ENCODE measurements around the gene USP51.
"Not testable (repeated sequence)": the region's sequence is repeated elsewhere in the genome, so short reads cannot be mapped to it uniquely, and the experiment has no call there.

Gene USP51

DNA sequence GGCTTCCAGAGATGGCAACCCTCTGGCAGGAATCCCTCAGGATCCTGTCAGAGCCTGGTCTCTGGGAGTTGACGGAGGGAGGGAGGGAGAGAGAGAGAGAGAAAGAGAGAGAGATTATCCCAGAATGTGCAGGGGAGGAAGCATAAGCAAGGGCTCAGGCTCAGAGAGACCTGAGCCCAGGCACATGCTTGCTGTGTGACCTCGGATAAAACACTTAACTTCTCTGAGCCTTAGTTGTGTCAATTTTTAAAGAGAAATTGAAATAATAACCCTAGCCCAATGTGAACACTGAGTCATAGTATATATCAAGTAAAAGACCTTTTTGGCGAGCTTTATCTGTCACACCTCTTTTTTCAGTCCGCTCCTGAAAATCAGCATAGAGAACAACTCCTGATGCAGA is 473 bp upstream of the USP51 start:
- Histone ChIP-seq H3K9ac (ENCODE audit: low read length) (peak overlapping the region; percentile 70), H3K4me3 (ENCODE audit: low read length) (no peak overlapping the region), H3K27me3 (ENCODE audit: control insufficient read depth, insufficient read depth, low read length) (no peaks in the 10 kb centered on the region), H3K4me1 (ENCODE audit: control insufficient read depth, insufficient read depth, low read length) (no peaks in the 10 kb centered on the region), H3K9me3 (ENCODE audit: control insufficient read depth, low read length) (no peaks in the 10 kb centered on the region), H3K36me3 (ENCODE audit: control insufficient read depth, insufficient read depth, low read length) (no peaks in the 10 kb centered on the region)

DNA sequence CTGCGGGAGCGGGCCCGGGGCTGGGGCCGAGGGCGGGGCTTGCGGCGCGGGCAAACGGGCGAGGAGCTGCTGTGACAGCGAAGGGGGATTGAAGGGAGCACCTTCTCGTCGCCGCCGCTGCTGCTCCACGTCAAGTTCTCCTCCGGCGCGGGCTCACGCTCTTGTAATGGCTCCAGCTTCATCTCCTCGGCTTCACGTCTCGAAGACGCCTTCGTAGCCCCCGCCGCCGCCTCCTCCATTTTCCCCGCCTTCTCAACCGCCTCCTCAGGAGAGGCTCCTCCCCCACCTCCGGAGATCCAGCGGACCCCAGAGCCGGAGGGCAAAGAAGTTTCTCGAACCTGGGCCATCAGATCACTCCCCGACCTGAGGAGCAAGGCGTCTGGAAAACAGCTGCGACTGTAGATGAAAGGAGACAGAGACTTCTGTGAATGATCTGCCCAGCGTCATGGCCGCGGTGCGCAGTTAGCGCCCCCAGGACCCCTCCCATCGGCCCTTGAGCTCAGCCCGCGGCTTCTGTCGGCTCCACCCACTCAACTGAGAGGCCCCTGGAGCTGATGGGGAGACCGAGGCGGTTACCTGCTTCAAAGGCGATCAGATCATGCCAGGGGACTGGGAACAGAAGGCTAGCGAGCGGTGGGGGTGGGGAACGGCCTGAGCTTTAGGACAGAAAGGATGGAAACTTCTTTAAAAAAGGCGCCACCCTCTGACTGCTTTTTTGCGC is 895 bp downstream of the USP51 start:
- H3K9ac ChIP-seq (ENCODE audit: low read length), result peak overlapping the region; percentile 70
- H3K9me3 ChIP-seq (ENCODE audit: control insufficient read depth, low read length), result no peaks in the 10 kb centered on the region
- peak overlapping the region; percentile 60 for H3K4me3 ChIP-seq (ENCODE audit: low read length)
- H3K4me1 ChIP-seq (ENCODE audit: control insufficient read depth, insufficient read depth, low read length), result no peaks in the 10 kb centered on the region
- H3K36me3 ChIP-seq (ENCODE audit: control insufficient read depth, insufficient read depth, low read length), result no peaks in the 10 kb centered on the region
- no peaks in the 10 kb centered on the region for H3K27me3 ChIP-seq (ENCODE audit: control insufficient read depth, insufficient read depth, low read length)

DNA sequence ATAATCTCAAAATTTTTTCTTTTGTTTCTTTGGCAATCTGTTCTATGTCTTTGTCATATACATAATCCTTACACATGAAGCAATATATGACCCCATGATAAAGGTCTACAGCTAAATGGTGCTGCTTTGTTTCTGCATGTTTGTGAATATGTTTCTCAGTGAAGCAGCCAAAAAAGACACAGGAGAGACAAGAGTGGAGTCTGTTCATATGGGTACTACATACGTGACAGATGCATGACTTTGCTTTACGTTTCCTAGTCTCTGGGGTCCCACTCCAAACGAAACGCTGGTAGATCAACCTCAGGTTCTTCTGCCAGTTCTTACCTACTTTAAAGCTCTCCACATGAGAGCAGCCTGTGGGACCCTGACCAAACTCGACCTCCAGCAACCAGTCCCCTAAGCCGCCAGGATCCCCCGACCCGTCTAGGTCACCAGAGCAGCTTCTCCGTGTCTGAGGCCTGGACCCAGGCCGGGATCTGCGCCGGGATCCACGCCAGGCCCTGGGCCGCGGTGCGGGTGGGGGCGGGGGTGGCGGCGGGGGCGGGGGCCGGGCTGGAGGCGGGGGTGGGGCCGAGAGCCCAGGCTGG is 1.5 kb downstream of the USP51 start:
- Histone ChIP-seq H3K9me3 (ENCODE audit: control insufficient read depth, low read length) (no peaks in the 10 kb centered on the region), H3K4me1 (ENCODE audit: control insufficient read depth, insufficient read depth, low read length) (no peaks in the 10 kb centered on the region), H3K36me3 (ENCODE audit: control insufficient read depth, insufficient read depth, low read length) (no peaks in the 10 kb centered on the region), H3K4me3 (ENCODE audit: low read length) (no peak overlapping the region), H3K9ac (ENCODE audit: low read length) (no peak overlapping the region), H3K27me3 (ENCODE audit: control insufficient read depth, insufficient read depth, low read length) (no peaks in the 10 kb centered on the region)

DNA sequence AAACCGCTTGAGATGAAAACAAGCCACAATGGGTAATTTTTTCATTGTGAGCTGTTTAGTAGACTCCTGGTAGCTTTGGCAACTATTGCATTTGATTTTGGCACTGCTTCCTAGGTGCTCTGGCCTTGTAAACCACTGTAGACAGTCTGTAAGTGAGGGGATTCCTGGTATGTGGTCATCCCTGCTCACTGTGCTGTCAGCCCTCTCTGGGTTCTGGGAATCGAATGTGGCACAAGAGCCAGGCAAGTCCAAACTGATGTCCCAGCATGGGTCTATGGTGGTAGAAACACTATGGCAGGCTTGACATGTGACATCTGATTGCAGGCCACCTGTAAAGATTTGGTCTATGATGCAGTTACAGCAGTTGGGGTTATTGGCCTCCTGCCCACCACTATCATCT is 2.5 kb downstream of the USP51 start:
- Histone ChIP-seq H3K9ac (ENCODE audit: low read length) (no peak overlapping the region), H3K36me3 (ENCODE audit: control insufficient read depth, insufficient read depth, low read length) (no peaks in the 10 kb centered on the region), H3K27me3 (ENCODE audit: control insufficient read depth, insufficient read depth, low read length) (no peaks in the 10 kb centered on the region)

DNA sequence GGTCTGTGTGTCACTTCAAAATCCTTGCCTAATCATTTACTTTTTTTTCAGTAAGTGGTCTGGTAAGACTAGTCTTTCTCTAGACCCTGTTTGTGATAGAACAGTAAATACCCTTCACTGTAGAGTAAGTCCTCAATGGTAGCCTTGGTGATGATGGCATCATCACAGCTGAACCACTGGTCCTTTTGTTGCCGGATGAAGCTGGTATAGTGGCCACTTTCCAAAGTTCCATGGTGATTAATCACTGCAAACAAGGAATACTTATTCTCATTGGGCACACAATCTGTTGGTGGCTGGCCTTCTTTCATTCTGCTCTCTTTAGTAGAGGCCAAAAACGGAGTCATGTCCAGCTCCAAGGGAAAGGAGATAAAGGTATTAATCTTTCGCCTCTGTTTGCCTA is 2.9 kb downstream of the USP51 start:
- Histone ChIP-seq H3K27me3 (ENCODE audit: control insufficient read depth, insufficient read depth, low read length) (no peaks in the 10 kb centered on the region), H3K36me3 (ENCODE audit: control insufficient read depth, insufficient read depth, low read length) (no peaks in the 10 kb centered on the region), H3K4me1 (ENCODE audit: control insufficient read depth, insufficient read depth, low read length) (no peaks in the 10 kb centered on the region), H3K9me3 (ENCODE audit: control insufficient read depth, low read length) (no peaks in the 10 kb centered on the region), H3K4me3 (ENCODE audit: low read length) (no peak overlapping the region), H3K9ac (ENCODE audit: low read length) (no peak overlapping the region)

More for the DNA sequence above, 2.5 kb downstream of the USP51 start:
- Histone ChIP-seq H3K4me1 (ENCODE audit: control insufficient read depth, insufficient read depth, low read length) (no peaks in the 10 kb centered on the region), H3K9me3 (ENCODE audit: control insufficient read depth, low read length) (no peaks in the 10 kb centered on the region), H3K4me3 (ENCODE audit: low read length) (no peak overlapping the region)

DNA sequence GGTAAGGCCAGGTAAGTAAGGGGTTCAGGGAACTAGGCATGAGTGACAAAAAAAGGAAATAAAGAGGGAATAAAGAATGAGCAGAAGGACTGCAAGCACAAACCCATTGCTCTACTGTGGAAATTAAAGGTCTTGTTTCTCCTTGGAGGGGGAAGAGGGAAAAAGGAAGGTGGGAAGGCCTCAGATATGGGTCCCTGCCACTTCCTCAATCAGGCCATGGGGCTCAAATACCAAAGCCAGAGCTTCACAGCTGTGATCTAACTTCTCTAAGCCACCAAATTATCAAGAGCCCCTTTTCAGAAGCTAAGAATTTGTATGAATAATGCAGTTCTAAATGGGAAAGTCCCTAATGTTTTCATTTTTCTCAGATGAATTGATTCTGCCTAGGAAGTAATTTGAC is 4.7 kb downstream of the USP51 start:
- no peaks in the 10 kb centered on the region for H3K9me3 ChIP-seq (ENCODE audit: control insufficient read depth, low read length)
- no peaks in the 10 kb centered on the region for H3K27me3 ChIP-seq (ENCODE audit: control insufficient read depth, insufficient read depth, low read length)
- no peak overlapping the region for H3K4me3 ChIP-seq (ENCODE audit: low read length)
- no peaks in the 10 kb centered on the region for H3K4me1 ChIP-seq (ENCODE audit: control insufficient read depth, insufficient read depth, low read length)
- H3K36me3 ChIP-seq (ENCODE audit: control insufficient read depth, insufficient read depth, low read length), result no peaks in the 10 kb centered on the region
- no peak overlapping the region for H3K9ac ChIP-seq (ENCODE audit: low read length)

DNA sequence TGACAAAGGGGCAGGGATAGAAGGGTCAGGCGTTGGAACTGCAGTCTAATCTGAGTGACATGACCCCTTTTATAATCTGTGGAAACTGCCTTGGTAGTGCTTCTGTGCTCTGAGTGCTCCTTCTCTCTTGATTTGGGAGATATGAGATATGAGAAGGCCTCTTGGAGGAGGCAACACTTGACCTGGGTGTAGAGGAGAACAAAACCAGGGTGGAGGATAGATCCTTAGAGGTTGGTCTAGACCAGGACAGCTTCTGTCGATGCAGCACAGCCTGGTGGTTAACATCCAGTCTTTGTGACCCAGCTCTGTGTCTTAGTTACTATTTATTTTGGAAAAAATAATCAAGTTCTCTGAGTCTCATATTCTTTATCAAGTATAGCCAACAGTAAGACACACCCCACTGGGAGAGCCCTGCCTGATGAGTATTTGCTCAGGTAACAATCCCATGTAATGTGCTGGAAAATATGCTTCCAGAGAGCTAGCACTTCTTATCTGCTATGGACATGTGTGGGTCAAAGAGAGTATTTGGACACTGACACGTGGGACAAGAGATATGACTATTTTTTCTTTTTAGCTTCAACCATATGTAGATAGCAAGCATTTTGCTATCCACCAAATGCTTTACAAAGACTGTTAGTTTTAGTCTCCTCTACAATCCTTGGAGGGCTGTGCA is 9.1 kb downstream of the USP51 start:
- Histone ChIP-seq H3K9me3 (ENCODE audit: control insufficient read depth, low read length) (no peaks in the 10 kb centered on the region), H3K4me1 (ENCODE audit: control insufficient read depth, insufficient read depth, low read length) (no peaks in the 10 kb centered on the region), H3K4me3 (ENCODE audit: low read length) (no peak overlapping the region), H3K27me3 (ENCODE audit: control insufficient read depth, insufficient read depth, low read length) (no peaks in the 10 kb centered on the region), H3K36me3 (ENCODE audit: control insufficient read depth, insufficient read depth, low read length) (no peaks in the 10 kb centered on the region), H3K9ac (ENCODE audit: low read length) (no peak overlapping the region)

DNA sequence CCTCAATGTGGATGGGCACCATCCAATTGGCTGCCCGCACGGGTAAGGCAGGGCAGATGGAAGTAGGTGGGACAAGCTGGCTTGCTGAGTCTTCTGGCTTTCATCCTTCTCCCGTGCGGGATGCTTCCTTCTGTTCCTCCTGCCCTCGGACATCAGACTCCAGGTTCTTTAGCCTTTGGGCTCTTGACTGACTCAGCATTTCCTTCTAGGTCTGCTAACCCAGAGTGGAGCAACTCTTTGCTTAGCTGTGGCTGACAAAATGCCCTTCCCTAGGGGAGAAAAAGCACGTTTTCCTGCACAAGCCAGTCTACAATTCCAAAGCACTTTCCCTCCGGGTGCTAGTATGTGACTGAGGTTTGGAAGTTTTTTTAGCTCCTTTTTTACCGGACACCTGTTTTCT is 9.7 kb downstream of the USP51 start:
- not testable (repeated sequence) for H3K4me3 ChIP-seq (ENCODE audit: low read length); H3K36me3 ChIP-seq (ENCODE audit: control insufficient read depth, insufficient read depth, low read length); H3K27me3 ChIP-seq (ENCODE audit: control insufficient read depth, insufficient read depth, low read length); H3K9me3 ChIP-seq (ENCODE audit: control insufficient read depth, low read length); H3K4me1 ChIP-seq (ENCODE audit: control insufficient read depth, insufficient read depth, low read length); H3K9ac ChIP-seq (ENCODE audit: low read length)

DNA sequence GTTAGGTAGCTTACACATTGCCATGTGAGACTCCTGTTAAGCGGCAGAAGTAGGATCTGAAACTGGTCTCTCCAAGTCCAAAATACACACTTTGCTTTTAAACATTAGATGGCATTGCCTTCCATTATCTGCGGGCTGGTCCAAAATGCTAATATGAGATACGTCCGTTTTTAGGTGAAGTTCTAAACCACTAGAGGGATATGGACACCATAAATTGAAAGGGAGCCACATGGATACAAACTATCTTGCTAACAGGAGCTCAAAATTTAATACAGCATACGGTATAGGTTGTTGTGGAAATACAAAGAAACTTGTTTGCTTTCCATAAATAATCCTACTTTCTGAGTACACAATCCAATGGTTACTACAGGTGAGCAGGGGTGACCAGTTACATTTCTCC is 23.9 kb downstream of the USP51 start:
- not testable (repeated sequence) for H3K27me3 ChIP-seq (ENCODE audit: control insufficient read depth, insufficient read depth, low read length); H3K9ac ChIP-seq (ENCODE audit: low read length); H3K9me3 ChIP-seq (ENCODE audit: control insufficient read depth, low read length); H3K4me3 ChIP-seq (ENCODE audit: low read length); H3K36me3 ChIP-seq (ENCODE audit: control insufficient read depth, insufficient read depth, low read length); H3K4me1 ChIP-seq (ENCODE audit: control insufficient read depth, insufficient read depth, low read length)

DNA sequence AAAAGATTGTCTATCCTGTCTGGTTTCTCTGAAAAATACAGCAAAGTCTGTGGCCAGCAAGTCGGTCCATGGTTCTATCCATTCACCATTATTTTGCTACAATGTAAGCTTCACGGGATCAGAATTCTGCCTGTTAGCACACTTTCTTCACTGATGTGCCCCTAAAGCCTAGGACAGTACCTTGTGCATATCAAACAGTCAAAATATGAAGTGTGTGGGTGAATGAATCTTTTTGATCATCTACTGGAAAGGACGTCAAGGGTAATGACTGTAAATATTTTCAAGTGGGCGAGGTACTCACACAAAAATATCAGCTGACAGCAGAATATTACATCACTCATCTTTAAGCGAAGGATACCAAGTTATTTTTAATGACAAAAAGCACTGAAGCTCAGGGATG is 24.5 kb downstream of the USP51 start:
- H3K36me3 ChIP-seq (ENCODE audit: control insufficient read depth, insufficient read depth, low read length); H3K9ac ChIP-seq (ENCODE audit: low read length); H3K9me3 ChIP-seq (ENCODE audit: control insufficient read depth, low read length); H3K4me3 ChIP-seq (ENCODE audit: low read length); H3K27me3 ChIP-seq (ENCODE audit: control insufficient read depth, insufficient read depth, low read length); H3K4me1 ChIP-seq (ENCODE audit: control insufficient read depth, insufficient read depth, low read length): not testable (repeated sequence)

DNA sequence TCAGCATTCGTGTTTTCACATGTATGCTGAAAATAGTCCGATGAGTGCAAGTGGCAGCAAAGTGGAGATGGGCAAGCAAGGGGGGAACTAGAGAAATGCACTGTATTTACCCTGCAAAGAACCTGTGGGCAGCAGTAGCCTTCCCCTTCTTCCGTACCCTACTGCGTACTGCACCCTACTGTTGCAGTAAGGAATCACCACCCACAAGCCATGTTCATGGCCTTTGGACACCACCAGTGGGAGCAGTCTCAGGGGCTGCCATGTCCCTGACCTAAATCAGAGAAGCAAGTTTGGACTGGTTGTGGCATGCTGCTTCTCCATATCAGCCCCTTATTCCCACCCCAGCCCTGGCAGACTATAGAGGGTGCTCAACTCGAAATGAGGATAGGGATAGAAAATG is 25.6 kb downstream of the USP51 start:
- H3K9me3 ChIP-seq (ENCODE audit: control insufficient read depth, low read length); H3K4me3 ChIP-seq (ENCODE audit: low read length); H3K27me3 ChIP-seq (ENCODE audit: control insufficient read depth, insufficient read depth, low read length); H3K4me1 ChIP-seq (ENCODE audit: control insufficient read depth, insufficient read depth, low read length); H3K36me3 ChIP-seq (ENCODE audit: control insufficient read depth, insufficient read depth, low read length); H3K9ac ChIP-seq (ENCODE audit: low read length): not testable (repeated sequence)

DNA sequence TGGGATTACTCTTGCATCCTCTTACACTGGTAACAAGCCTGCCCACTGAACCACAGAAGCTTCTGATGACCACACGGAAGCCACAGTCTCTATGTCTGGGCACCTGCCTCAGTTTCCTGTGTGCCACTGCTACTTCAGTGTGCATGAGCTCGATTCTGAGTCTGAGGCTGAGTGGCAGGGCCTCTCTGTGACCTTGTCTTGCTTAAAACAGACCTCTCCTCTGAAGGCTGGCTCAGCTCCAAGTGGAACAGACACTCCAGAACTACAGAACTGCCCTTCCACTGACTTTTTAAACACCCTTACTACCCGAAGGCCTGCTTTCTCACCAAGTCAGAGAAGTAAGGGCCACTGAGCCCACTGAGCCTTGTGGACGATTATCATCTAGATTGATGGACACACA is 29.7 kb downstream of the USP51 start:
- not testable (repeated sequence) for H3K4me3 ChIP-seq (ENCODE audit: low read length); H3K27me3 ChIP-seq (ENCODE audit: control insufficient read depth, insufficient read depth, low read length); H3K9ac ChIP-seq (ENCODE audit: low read length); H3K36me3 ChIP-seq (ENCODE audit: control insufficient read depth, insufficient read depth, low read length); H3K9me3 ChIP-seq (ENCODE audit: control insufficient read depth, low read length); H3K4me1 ChIP-seq (ENCODE audit: control insufficient read depth, insufficient read depth, low read length)

All from mucosa of stomach (tissue), 1 donor.